ENCODE measurements around the gene ADAM15.

The ADAM15 gene

GRCh38 chr1:155084722-155085503 is 33.8 kb downstream of the ADAM15 start:
- peak overlapping the region; percentile 91 for H3K4me3 Mint-ChIP-seq
- peaks cover 34% of the 10 kb centered on the region for H3K27me3 Mint-ChIP-seq
- no peaks in the 10 kb centered on the region for H3K9me3 Mint-ChIP-seq
- peak; percentile 84 for ATAC-seq
- peak; percentile 92 for DNase-seq
- peaks cover 36% of the 10 kb centered on the region for H3K4me1 Mint-ChIP-seq
- H3K27ac Mint-ChIP-seq = peak overlapping the region; percentile 96
- no peaks in the 10 kb centered on the region for H3K36me3 Mint-ChIP-seq (ENCODE audit: low read depth)

- peaks cover 33% of the 10 kb centered on the region for H3K27me3 Mint-ChIP-seq
- DNase-seq = peak; percentile 79
- peak overlapping the region; percentile 96 for H3K27ac Mint-ChIP-seq
- no peaks in the 10 kb centered on the region for H3K36me3 Mint-ChIP-seq (ENCODE audit: low read depth)
- ATAC-seq = peak; percentile 57
- peak overlapping the region; percentile 91 for H3K4me3 Mint-ChIP-seq
- peaks cover 35% of the 10 kb centered on the region for H3K4me1 Mint-ChIP-seq
- no peaks in the 10 kb centered on the region for H3K9me3 Mint-ChIP-seq
Observed at GRCh38 chr1:155085504-155086127, 34.5 kb downstream of the ADAM15 start.

GRCh38 chr1:155086128-155086741 is 35.1 kb downstream of the ADAM15 start:
- Mint-ChIP-seq H3K27ac (no peak overlapping the region), H3K36me3 (ENCODE audit: low read depth) (no peaks in the 10 kb centered on the region), H3K9me3 (no peaks in the 10 kb centered on the region), H3K4me1 (peaks cover 34% of the 10 kb centered on the region), H3K4me3 (peak overlapping the region; percentile 91), H3K27me3 (peaks cover 29% of the 10 kb centered on the region)
- peak; percentile 89 for DNase-seq
- peak; percentile 7 for ATAC-seq

GRCh38 chr1:155086856-155087535 is 35.9 kb downstream of the ADAM15 start:
- DNase-seq = no peak
- H3K27ac Mint-ChIP-seq = no peak overlapping the region

GRCh38 chr1:155091071-155092051 is 40.2 kb downstream of the ADAM15 start:
- H3K27me3 Mint-ChIP-seq = peaks cover 6% of the 10 kb centered on the region
- H3K4me1 Mint-ChIP-seq = peaks cover 6% of the 10 kb centered on the region
- ATAC-seq = peak; percentile 78
- peak; percentile 89 for DNase-seq
- no peaks in the 10 kb centered on the region for H3K9me3 Mint-ChIP-seq
- H3K27ac Mint-ChIP-seq = peak overlapping the region; percentile 5
- peak overlapping the region; percentile 4 for H3K4me3 Mint-ChIP-seq
- no peaks in the 10 kb centered on the region for H3K36me3 Mint-ChIP-seq (ENCODE audit: low read depth)

More at GRCh38 chr1:155086856-155087535, 35.9 kb downstream of the ADAM15 start:
- peaks cover 23% of the 10 kb centered on the region for H3K27me3 Mint-ChIP-seq
- no peaks in the 10 kb centered on the region for H3K36me3 Mint-ChIP-seq (ENCODE audit: low read depth)
- ATAC-seq = no peak
- no peak overlapping the region for H3K4me3 Mint-ChIP-seq
- H3K4me1 Mint-ChIP-seq = peaks cover 31% of the 10 kb centered on the region
- H3K9me3 Mint-ChIP-seq = no peaks in the 10 kb centered on the region

- Mint-ChIP-seq H3K9me3 (no peaks in the 10 kb centered on the region), H3K4me3 (no peak overlapping the region), H3K27ac (no peak overlapping the region), H3K36me3 (ENCODE audit: low read depth) (no peaks in the 10 kb centered on the region), H3K4me1 (peaks cover 5% of the 10 kb centered on the region), H3K27me3 (peaks cover 6% of the 10 kb centered on the region)
- ATAC-seq = no peak
- no peak for DNase-seq
Observed at GRCh38 chr1:155092131-155092530, 41.0 kb downstream of the ADAM15 start.

GRCh38 chr1:155092641-155093040 is 41.5 kb downstream of the ADAM15 start:
- H3K36me3 Mint-ChIP-seq (ENCODE audit: low read depth) = no peaks in the 10 kb centered on the region
- H3K4me3 Mint-ChIP-seq = no peak overlapping the region
- peaks cover 6% of the 10 kb centered on the region for H3K27me3 Mint-ChIP-seq
- H3K9me3 Mint-ChIP-seq = no peaks in the 10 kb centered on the region
- no peak overlapping the region for H3K27ac Mint-ChIP-seq
- no peak for ATAC-seq
- no peak for DNase-seq
- peaks cover 5% of the 10 kb centered on the region for H3K4me1 Mint-ChIP-seq

- no peak for DNase-seq
- peaks cover 5% of the 10 kb centered on the region for H3K4me1 Mint-ChIP-seq
- no peaks in the 10 kb centered on the region for H3K36me3 Mint-ChIP-seq (ENCODE audit: low read depth)
- peaks cover 6% of the 10 kb centered on the region for H3K27me3 Mint-ChIP-seq
- H3K4me3 Mint-ChIP-seq = no peak overlapping the region
- peak; percentile 17 for ATAC-seq
- H3K27ac Mint-ChIP-seq = no peak overlapping the region
- no peaks in the 10 kb centered on the region for H3K9me3 Mint-ChIP-seq
Observed at GRCh38 chr1:155093911-155094621, 43.0 kb downstream of the ADAM15 start.

- H3K36me3 Mint-ChIP-seq (ENCODE audit: low read depth) = no peaks in the 10 kb centered on the region
- no peak overlapping the region for H3K4me3 Mint-ChIP-seq
- H3K27me3 Mint-ChIP-seq = peaks cover 6% of the 10 kb centered on the region
- no peak overlapping the region for H3K27ac Mint-ChIP-seq
- H3K4me1 Mint-ChIP-seq = peaks cover 5% of the 10 kb centered on the region
- no peaks in the 10 kb centered on the region for H3K9me3 Mint-ChIP-seq
- DNase-seq (no peak), ATAC-seq (peak; percentile 50)
Observed at GRCh38 chr1:155094622-155094948, 43.5 kb downstream of the ADAM15 start.

GRCh38 chr1:155099331-155099730 is 48.2 kb downstream of the ADAM15 start:
- DNase-seq (no peak), ATAC-seq (no peak)
- no peaks in the 10 kb centered on the region for H3K9me3 Mint-ChIP-seq
- H3K27me3 Mint-ChIP-seq = peaks cover 6% of the 10 kb centered on the region
- H3K36me3 Mint-ChIP-seq (ENCODE audit: low read depth) = no peaks in the 10 kb centered on the region
- no peak overlapping the region for H3K27ac Mint-ChIP-seq
- no peaks in the 10 kb centered on the region for H3K4me1 Mint-ChIP-seq
- no peak overlapping the region for H3K4me3 Mint-ChIP-seq

- H3K27me3 Mint-ChIP-seq = no peaks in the 10 kb centered on the region
- no peak for ATAC-seq
- DNase-seq = no peak
- H3K27ac Mint-ChIP-seq = no peak overlapping the region
- H3K36me3 Mint-ChIP-seq (ENCODE audit: low read depth) = no peaks in the 10 kb centered on the region
- H3K4me1 Mint-ChIP-seq = no peaks in the 10 kb centered on the region
- no peak overlapping the region for H3K4me3 Mint-ChIP-seq
- no peaks in the 10 kb centered on the region for H3K9me3 Mint-ChIP-seq
Observed at GRCh38 chr1:155103325-155103724, 52.2 kb downstream of the ADAM15 start.

GRCh38 chr1:155104605-155105534 is 53.8 kb downstream of the ADAM15 start:
- Mint-ChIP-seq H3K4me1 (no peaks in the 10 kb centered on the region), H3K27ac (no peak overlapping the region), H3K9me3 (no peaks in the 10 kb centered on the region), H3K36me3 (ENCODE audit: low read depth) (no peaks in the 10 kb centered on the region), H3K27me3 (no peaks in the 10 kb centered on the region), H3K4me3 (no peak overlapping the region)
- ATAC-seq (no peak), DNase-seq (no peak)

Data from activated naive CD8-positive, alpha-beta T cell treated with anti-CD3 and anti-CD28 coated beads, Interleukin-2, amount 50 U/mL, for 24 hours (primary cell).